ENCODE measurements around the gene TXNL4A.
A peak's percentile ranks its signal among the peaks of the same experiment; 100 is the strongest.

The TXNL4A gene

DNA sequence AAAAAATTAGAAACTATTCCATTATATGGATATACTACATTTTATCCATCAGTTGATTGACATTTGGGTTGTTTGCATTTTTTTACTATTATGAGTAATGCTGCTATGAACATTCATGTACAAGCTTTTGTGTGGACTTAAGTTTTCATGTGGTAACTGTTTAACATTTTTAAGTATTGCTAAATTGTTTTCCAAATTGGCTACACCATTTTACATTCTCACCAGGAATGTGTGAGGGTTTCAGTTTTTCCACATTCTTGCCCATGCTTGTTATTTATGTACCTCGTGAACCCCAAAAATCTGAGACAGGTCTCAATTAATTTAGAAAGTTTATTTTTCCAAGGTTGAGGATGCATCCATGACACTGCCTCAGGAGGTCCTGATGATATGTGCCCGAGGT lies 3.1 kb upstream of the TXNL4A start:
- no peak for DNase-seq

DNA sequence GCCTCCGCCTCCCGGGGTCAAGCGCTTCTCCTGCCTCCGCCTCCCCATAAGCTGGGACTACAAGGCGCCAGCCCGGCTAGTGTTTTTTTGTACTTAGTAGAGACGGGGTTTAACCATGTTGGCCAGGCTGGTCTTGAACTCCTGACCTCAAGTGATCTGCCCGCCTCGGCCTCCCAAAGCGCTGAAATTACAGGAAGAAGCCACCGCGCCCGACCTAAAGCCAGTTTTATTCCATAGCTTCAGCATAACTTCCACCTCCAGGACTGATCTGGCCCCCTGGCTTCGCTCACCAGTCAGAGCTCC lies 783 bp upstream of the TXNL4A start:
- no peak for DNase-seq

DNA sequence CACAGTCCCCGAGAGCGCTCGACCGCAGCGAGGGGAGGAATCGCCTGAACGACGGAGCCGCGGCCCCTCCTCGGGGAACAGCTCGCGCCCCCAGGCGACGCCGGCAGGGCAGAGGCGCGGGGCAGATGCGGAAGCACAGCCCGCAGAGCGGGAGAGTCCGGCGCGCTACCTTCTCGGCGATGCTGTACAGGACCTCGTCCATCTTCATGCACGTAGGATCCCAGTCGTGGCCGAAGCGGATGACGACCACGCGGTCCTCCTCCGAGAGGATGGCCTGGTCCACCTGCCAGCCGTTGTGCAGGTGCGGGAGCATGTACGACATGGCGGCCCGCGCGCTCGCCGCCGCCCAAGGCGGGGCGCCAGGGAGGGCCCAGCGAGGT lies 302 bp downstream of the TXNL4A start:
- peak; percentile 41 for DNase-seq

DNA sequence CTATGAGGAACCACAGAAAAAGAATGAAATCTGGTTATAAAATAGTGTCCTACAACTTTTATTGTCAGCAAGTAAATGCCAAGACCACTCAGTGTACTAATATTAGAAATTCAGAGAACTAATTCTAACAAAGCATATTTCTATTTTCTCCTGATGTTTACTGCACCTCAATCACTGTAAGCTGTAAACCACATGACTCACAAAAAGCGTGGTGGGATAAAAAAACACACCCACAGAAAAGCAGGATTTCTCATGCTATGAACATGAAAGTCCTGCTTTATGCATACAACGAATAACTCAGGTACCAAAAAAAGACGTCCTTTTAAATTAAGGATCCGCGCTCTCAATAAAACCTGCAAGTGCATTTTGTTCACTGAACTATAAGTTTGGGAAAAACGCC lies 797 bp downstream of the TXNL4A start:
- DNase-seq, result no peak

DNA sequence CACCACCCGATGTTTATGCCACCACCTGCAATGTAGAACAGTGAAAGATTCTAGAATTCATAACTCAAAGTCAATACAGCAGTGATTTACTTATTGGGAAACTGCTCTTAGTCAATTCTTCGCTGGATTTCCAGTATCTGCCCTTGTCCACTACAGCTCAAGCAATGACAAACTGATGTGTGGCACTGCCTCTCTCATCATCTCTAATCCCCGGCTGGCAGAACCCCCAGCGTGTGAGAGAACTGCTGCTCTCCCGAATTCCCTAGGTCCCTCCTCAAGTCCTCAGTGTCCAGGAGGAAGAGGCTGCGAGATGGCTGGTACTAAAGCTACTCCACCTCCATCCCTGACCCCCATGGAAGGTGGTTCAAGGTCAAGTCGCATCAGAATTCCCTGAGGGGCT lies 1.6 kb downstream of the TXNL4A start:
- DNase-seq, result no peak

DNA sequence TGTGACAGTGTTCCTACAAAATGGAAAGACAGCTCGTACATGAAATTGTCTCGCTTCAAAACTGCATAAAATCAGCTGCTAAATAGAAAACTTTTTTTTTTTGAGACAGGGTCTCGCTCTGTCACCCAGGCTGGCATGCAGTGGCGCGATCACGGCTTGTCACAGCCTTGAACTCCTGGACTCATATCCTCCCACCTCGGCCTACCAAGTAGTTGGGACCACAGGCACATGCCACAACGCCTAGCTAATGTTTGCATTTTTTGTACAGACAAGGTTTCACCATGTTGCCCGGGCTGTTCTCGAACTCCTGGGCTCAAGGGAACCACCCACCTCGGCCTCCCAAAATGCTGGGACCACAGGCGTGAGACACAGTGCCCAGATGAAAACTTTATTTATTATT lies 3.2 kb downstream of the TXNL4A start:
- no peak for DNase-seq

DNA sequence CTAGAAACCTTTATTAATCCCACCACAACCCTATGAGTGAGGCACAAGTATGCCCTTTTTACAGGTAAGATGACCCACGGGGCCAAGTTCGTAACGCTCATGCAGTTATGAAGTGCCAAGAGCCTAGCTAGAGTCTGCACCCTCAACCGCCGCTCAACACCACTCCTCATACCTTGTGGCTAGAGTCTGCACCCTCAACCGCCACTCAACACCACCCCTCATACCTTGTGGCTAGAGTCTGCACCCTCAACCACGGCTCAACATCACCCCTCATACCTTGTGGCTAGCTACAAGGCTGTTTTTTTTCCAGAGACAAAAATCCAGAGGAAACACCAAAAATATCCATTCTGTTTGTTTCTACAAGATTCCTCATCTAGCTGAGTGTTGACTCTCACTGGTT lies 4.6 kb downstream of the TXNL4A start:
- no peak for DNase-seq

DNA sequence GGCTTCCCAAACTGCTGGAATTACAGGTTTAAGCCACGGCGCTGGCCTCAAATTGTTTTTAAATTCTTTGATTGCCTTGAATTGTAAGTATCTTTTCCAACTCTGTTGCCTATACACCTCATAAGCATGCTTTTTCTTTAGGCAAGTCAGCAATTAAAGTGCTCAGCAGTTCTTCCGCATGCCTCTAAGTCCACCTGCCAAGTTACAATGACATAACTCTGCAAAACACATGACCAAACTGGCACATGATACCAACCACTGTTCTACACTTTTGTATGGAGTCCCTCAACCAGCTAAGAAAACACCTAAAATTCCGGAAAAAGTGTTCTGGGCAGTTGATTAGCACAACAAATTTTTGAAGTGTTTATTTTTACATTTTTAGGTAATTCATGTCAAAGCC lies 5.1 kb downstream of the TXNL4A start:
- no peak for DNase-seq

DNA sequence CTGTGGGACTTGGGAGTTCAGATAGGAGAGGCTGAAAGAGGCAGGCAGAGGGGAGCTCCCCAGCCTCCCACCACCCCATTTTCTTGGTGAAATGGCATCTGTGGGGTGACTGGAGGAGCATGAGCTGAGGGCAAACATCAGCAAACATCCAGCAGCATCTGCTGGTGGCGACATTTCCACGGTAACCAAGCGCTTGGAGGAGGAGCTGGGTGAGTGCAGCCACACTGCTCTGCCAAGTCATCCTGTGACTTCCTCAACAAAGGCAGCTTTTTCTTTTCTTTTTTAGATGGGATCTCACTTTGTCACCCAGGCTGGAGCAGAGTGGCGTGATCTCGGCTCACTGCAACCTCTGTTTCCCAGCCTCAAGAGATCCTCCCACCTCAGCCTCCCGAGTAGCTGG lies 5.6 kb downstream of the TXNL4A start:
- no peak for DNase-seq

DNA sequence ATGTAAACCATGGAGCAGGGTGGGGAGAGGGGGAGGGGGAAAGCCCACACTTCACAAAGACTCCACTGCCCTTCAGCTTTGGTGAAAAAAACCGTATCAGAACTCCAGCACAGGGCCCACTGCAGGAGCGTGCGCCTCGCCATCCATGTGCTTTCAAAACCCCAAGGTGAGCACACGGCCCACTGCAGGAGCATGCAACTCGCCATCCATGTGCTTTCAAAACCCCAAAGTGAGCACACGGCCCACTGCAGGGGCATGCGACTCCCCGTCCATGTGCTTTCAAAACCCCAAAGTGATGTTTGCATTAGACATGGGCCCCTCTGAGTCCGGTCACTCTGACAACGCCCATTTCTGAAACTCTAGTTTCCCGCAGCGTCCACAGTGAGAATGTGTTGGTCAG lies 7.8 kb downstream of the TXNL4A start:
- DNase-seq, result no peak

DNA sequence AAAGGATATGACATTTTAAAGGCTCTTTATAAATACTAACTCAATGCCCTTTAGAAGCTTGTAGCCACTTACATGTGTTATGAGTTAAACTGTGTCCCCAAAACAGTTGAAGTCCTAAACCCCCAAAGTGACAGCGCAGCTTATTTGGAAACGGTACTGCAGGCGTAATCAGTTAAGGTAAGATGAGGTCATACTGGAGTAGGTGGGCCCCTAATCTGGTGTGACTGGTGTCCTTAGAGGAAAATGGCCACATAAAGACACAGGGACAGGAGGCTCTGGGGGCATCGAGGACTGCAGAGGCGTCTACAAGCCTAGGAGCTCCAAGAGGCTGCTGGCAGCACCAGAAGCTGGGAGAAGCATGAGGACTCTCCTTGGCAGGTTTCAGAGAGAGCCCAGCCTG lies 8.5 kb downstream of the TXNL4A start:
- DNase-seq, result no peak

DNA sequence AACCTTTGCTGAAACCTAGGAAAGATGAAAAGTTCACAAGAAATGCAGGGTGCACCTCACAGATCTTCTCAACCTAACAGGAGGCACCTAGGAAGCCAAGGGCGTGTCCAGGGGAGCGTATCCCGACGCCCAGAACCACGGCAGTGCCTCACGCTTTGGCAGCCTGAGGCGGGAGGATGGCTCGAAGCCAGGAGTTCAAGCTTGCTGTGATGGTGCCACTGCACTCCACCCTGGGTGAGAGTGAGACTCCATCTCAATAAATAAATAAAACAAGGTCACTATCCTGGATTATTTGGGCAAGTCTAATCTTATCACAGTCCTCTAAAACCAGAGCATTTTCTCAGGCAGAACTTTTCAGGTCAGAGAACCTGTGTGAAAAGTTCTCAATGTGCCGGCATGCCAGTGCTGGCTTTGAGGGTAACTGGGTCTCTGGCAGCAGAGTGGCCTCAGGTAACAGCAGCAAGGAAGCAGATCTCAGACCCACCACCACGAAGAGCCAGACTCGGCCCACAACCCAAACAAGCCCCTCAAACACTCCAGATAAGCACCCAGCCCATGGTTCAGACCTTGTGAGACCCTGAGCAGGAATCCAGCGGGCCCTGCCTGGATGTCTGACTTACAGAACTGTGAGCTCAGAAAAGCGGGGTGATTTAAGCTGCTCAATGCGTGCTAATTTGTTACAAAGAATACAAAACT lies 12.2 kb downstream of the TXNL4A start:
- DNase-seq, result no peak

DNA sequence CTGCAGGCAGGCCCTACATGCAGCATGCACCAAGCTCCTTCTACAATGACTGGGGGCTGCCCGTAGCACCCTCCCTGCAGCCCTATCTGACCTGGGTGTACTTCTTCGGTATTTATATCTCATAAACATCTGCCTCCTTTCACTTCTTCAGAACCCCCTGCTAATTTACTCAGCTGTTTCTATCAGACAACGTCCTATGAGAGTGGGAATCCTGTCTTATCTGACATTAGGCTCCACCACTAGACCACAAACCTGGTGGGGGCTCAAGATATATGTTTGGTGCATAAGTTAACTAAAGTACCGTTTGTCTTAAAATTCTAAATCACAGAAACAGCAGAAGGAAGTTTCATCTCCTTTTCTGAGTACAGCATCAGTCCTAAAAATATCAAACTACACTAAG lies 13.3 kb downstream of the TXNL4A start:
- DNase-seq, result no peak

DNA sequence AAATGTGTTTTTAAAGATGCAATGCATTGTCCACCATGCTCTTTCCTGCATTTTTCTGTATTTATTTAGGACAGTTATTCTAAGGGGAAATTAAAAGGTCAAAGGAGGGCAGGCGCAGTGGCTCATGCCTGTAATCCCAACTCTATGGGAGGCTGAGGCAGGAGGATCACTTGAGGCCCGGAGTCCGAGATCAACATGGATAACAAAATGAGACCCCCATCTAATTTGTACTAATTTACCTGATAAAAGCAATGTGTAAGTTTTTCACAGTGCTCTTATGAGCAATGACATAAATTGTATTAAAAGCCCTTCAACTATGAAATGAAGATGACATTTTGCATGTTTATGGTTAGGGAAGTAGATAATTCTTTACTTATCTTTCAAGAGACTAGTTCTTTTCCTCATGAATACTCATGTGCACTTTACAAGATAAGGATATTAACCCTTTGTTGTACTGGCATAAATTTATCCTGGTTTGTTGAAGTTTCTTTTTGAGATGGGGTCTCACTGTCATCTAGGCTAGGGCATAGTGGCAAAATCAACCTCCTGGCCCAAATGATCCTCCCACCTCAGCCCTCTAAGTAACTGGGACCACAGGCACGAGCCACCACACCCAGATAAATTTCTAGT lies 14.2 kb downstream of the TXNL4A start:
- no peak for DNase-seq

DNA sequence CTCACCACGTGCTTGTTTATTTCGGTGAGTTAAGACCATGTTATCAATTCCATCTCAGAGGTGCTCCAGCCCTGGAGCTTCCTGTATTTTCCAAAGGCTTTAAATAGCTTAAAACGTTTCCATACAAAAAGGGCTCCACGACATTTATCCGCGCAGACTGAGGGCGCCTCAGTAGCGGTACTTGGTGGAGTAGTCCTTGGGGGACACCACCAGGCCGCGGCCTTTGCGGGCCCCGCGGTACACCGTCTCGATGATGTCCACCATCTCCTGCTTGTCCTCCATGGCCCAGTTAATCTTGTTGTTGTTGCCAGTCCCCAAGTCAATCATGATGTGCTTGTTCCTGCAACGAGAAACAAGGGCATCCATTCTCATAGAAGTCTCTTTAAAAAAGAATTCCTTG lies 14.8 kb downstream of the TXNL4A start:
- DNase-seq, result no peak

DNA sequence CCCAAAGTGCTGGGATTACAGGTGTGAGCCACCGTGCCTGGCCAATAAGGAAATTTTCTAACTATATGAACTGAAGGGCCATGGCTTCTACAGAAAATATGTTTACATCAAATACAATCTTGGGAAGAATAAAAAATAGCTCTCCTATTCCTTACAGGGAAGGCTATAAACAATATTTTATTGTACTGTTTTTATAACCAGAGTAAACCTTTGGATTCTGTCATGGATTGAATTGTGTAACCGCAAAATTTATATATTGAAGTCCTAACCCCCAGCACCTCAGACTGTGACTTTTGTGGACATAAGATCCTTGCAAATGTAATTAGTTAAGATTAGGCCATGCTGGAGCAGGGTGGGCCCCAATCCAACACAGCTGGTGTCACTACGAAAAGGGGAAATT lies 15.6 kb downstream of the TXNL4A start:
- DNase-seq, result no peak

DNA sequence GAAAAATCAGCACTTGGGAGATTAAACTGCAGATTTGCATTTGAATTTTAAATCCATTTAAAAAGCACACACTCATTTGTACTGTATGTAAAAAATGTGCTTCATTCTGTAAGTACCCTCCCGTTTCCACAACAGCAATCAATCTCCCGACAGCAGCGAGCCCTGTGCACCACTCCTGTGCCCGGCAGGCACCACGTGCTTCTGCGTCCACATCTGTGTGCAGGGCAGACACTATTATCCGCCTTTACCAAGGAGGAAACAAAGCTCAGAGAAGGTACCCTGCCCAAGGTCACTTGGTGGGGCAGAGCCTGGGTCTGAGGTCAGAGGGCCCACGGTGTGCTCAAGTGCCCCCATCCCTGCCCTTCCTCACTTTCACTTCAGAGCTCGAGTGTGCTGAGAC lies 16.4 kb downstream of the TXNL4A start:
- no peak for DNase-seq

DNA sequence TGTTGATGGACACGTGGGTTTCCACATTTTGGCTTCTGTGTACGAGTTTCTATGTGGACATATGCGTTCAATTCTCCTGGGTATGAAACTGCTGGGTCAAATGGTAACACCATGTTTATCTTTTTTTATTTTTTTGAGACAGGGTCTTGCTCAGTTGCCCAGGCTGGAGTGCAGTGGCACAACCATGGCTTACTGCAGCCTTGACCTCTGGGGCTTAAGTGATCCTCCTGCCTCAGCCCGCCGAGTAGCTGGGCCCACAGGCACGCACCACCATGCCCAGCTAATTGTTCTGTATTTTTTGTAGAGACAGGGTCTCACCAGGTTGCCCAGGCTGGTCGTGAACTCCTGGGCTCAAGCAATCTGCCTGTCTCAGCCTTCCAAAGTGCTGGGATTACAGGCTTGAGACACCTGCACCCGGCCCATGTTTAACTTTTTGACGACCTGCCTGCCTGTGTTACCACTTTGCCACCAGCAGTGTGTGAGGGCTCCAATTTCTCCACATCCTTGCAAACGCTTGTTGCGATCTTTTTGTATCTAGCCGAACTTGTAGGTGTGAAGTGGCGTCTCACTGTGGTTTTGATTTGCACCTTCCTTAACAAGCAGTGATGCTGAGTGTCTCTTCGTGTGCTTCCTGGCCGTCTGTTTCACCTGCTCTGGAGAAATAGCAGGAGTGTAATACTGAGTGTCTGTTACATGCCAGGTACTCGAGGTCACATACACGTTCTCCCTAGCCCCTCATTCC lies 17.0 kb downstream of the TXNL4A start:
- no peak for DNase-seq

DNA sequence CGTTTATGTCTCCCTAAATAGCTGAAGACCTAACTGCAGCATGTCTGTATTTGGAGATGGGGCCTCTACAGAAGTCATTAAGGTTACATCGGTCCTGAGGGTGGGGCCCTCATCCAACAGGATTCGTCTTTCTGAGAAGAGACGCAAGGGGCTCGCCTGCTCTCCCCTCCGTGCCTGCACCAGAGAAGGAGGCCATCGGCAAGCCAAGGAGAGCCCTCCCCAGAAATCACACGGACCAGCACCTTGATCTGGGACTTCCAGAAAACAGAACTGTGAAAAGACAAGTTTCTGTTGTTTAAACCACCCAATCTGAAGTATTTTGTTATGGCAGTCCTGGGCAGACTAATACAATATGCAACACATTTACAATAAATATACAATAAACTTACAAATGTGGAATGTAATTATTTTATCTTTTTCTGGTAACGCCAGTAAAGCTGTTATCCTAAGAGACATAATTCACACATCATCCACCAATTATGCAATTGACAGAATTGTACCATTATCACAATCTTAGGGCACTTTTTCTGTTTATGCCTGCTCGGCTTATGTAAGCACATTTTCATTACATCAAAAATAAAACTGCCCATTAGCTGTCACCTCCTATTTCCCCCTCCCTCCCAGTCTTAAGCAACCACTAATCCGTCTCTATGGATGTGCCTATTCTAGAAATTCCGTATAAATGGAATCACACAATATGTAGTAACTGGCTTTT lies 17.8 kb downstream of the TXNL4A start:
- no peak for DNase-seq

DNA sequence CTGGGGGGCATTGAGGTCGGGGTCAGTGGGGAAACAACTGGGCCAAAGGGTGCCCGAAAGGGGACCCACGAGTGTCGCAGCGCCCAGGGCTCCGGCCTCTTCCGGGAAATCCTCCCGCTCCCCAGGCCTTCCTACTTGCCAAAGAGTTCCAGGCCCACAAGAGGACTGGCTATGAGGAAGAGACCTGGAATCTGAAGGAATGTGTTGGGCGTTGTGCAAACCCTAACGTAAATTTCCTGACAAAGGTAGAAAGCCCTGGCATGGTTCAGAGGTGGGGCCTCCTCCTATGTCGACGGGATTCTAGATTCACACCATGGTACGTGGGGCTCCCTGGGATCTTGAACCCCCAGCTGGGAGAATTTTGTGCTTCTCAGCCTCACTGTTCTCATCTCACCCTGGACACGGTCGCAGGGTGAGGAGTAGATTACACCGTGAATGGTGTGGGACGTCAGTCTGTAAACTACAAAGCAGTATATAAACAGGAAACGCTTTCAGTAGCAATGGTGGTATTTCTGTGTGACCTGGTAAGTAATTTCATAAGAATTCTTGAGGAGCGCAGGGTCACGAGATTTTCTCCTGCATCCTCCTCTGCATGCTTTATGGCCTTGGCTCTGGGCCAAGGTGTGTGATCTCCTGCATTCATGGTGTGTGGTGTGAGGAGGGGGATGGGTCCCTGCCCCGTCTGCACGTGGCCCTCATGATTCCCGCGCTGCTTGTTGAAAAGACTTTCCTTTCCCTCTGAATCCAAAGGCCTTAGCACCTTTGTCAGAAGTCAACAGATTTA lies 23.1 kb downstream of the TXNL4A start:
- no peak for DNase-seq

DNA sequence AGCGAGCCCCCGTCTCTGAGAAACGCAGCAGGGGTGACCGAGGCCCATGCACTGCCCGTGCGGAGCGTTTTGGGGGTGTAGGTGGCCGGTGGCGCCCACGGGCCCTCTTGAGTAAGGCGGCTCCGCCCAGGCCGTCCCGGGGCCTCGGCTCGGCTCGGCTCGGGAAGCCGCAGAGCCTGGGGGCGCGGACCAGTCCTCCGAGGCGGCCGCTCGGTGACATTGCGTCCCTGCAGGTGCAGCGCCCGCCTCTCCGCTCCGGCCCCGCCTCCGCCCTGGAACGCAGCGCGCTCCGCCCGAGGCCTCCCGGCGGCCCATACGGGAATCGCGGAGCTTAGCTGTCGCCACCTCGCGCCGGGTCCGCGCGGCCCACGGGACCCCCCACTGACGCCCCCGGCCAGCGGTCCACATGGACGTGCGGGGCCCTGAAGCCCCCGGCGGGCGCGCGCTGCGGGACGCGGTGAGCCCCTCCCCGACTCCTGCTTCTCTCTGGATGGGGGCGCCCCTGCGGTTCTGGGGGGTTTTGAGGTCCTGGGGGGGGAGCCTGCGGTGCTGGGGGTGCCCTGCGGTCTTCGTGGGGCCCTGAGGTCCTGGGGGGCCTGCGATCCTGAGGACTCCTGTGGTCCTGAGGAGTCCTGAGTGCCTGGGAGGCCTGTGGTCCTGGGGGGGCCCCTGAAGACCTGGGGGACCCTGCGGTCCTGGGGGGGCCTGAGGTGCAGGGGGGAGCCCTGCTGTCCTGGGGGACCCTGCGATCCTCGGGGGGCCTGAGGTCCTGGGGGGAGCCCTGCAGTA lies 23.8 kb downstream of the TXNL4A start, which contains the start of gene HSBP1L1:
TSS of gene HSBP1L1 (plus strand) at position 314 of the 789 bp plus-strand sequence. CDS start at position 407, 93 bp downstream.
- no peak for DNase-seq

DNA sequence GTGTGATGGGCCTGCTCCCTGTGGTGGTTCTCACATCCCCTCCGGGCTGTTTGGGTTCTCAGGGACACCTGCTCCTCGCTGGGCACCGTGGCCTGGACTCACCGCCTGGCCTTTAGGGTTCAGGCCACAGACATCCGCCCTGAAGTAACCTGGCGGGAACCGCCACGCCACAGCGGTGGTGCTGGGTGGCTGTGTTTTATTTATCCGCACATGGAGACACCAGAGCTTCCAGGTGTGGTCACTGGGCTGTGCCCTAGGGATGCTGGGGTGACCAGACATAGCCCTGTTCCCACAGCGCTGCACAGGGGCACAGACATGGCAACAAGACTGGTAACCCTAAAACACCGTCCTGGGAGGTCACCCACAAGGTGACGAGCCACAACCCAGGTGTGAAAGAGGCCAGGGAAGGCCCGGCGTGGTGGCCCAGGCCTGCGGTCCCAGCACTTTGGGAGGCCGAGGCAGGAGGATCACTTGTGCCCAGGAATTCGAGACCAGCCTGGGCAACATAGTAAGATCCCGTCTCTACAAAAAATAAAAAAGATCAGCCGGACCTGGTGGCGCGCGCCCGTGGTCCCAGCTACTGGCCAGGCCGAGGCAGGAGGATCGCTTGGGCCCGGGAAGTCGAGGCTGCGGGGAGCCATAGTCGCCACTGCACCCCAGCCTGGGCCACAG lies 24.6 kb downstream of the TXNL4A start:
- DNase-seq, result no peak

Measured in NCI-H446 treated with DMSO at 0.1 percent for 48 hours (cell line).